ENCODE measurements around the gene MRPL46.

GRCh38 chr15:88477126-88477525 lies 9.9 kb upstream of the MRPL46 start:
- TF ChIP-seq REST (IDR thresholded peaks at IDR 0.05; ENCODE audit: borderline replicate concordance) (no peak), EZH2 (IDR thresholded peaks at IDR 0.05; ENCODE audit: borderline replicate concordance, insufficient read depth, low read length, poor library complexity, severe bottlenecking) (no peak), RAD21 (conservative IDR thresholded peaks at IDR 0.05) (no peak)
- TF ChIP-seq, protein P1, sequence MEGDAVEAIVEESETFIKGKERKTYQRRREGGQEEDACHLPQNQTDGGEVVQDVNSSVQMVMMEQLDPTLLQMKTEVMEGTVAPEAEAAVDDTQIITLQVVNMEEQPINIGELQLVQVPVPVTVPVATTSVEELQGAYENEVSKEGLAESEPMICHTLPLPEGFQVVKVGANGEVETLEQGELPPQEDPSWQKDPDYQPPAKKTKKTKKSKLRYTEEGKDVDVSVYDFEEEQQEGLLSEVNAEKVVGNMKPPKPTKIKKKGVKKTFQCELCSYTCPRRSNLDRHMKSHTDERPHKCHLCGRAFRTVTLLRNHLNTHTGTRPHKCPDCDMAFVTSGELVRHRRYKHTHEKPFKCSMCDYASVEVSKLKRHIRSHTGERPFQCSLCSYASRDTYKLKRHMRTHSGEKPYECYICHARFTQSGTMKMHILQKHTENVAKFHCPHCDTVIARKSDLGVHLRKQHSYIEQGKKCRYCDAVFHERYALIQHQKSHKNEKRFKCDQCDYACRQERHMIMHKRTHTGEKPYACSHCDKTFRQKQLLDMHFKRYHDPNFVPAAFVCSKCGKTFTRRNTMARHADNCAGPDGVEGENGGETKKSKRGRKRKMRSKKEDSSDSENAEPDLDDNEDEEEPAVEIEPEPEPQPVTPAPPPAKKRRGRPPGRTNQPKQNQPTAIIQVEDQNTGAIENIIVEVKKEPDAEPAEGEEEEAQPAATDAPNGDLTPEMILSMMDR (IDR thresholded peaks at IDR 0.05; ENCODE audit: poor library complexity, severe bottlenecking): no peak
